Ovary (tissue), 3 donors: ENCODE data around the gene CACNB4.

Experiments
- EP300 ChIP-seq: sonication (generic); formaldehyde crosslinking; IDR thresholded peaks from one replicate; pipeline ENCODE4 v1.6.1; 2017; ENCODE audit warnings: antibody characterized with exemption
- TF ChIP-seq, protein P1 (sequence below), 3 donors: fragments of 450-650 bp in 2 of 3; fragments of 200-600 bp in 1 of 3; IDR thresholded peaks; one replicate each; pipeline versions ENCODE4 v1.5.1 to v1.8.0; 2016 to 2022; ENCODE audit warnings: antibody characterized with exemption in 3 of 3, mild to moderate bottlenecking in 1 of 3
- donor health status: DM: no; HTN: no; CAD: no.

DNA sequence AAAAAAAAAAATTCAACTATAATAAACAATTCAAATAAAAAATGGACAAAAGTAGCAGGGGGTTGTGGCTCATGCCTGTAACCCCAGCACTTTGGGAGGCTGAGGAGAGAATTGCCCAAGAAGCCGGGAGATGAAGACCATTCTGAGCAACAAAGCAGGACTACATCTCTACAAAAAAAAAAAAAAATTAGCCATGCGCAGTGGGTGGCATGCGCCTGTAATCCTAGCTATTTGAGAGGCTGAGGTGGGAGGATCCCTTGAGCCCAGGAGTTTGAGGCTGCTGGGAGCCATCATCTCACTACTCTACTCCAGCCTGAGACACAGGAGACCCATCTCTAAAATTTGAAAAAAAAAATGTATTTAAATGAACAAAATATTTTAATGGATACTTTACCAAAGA, 4.4 kb upstream of the CACNB4 start:
- TF ChIP-seq, protein P1, sequence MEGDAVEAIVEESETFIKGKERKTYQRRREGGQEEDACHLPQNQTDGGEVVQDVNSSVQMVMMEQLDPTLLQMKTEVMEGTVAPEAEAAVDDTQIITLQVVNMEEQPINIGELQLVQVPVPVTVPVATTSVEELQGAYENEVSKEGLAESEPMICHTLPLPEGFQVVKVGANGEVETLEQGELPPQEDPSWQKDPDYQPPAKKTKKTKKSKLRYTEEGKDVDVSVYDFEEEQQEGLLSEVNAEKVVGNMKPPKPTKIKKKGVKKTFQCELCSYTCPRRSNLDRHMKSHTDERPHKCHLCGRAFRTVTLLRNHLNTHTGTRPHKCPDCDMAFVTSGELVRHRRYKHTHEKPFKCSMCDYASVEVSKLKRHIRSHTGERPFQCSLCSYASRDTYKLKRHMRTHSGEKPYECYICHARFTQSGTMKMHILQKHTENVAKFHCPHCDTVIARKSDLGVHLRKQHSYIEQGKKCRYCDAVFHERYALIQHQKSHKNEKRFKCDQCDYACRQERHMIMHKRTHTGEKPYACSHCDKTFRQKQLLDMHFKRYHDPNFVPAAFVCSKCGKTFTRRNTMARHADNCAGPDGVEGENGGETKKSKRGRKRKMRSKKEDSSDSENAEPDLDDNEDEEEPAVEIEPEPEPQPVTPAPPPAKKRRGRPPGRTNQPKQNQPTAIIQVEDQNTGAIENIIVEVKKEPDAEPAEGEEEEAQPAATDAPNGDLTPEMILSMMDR (IDR thresholded peaks at IDR 0.05) = no peak
- TF ChIP-seq EP300 = no peak
